K562 (cell line): ENCODE results near the gene NRM. TPM values are rescaled to one million over a fixed set of nuclear protein-coding genes. Genes with fewer than 3 reads are reported as not detected.

ENCODE experiments used
- ATF4 ChIP-seq: fragments of 450-650 bp; formaldehyde crosslinking; IDR thresholded peaks from 2 replicates; pipeline ENCODE4 v1.4.0; 2022; ENCODE audit warnings: mild to moderate bottlenecking, moderate library complexity
- CEBPZ ChIP-seq: fragments of 150-350 bp; IDR thresholded peaks from 2 replicates; pipeline ENCODE4 v1.6.1; 2014; ENCODE audit warnings: low read depth, mild to moderate bottlenecking, low read length, borderline replicate concordance
- EHMT2 ChIP-seq: fragments of 450-650 bp; IDR thresholded peaks from 2 replicates; pipeline ENCODE4 v1.6.1; 2018; ENCODE audit warnings: antibody characterized with exemption
- ELF1 ChIP-seq: fragments of 200-800 bp; sonication (Bioruptor generic); IDR thresholded peaks from 2 replicates; pipeline ENCODE4 v1.6.1; 2016; ENCODE audit warnings: missing genetic modification characterization, missing compliant biosample characterization
- HMG20A ChIP-seq: fragments of 450-650 bp; formaldehyde crosslinking; conservative IDR thresholded peaks from 2 replicates; pipeline ENCODE4 v1.4.0; 2020; ENCODE audit warnings: mild to moderate bottlenecking, mixed read lengths
- L3MBTL2 ChIP-seq: fragments of 450-650 bp; IDR thresholded peaks from 2 replicates; pipeline ENCODE4 v1.6.1; 2016; ENCODE audit warnings: mild to moderate bottlenecking, moderate library complexity
- MYNN ChIP-seq, 2 experiments: sonication (generic); formaldehyde crosslinking in 1 of 2; IDR thresholded peaks; 2 replicates each; pipeline versions ENCODE4 v1.5.0 to v1.6.1; 2016 to 2020; ENCODE audit warnings: antibody characterized with exemption in 1 of 2, missing genetic modification reagents in 1 of 2
- NFRKB ChIP-seq: fragments of 450-650 bp; IDR thresholded peaks from 2 replicates; pipeline ENCODE4 v1.6.1; 2016; ENCODE audit warnings: low read depth
- RAD51 ChIP-seq: fragments of 450-650 bp; IDR thresholded peaks from 2 replicates; pipeline ENCODE4 v1.7.1; 2016; ENCODE audit warnings: low read depth, mild to moderate bottlenecking, borderline replicate concordance
- SMARCA5 ChIP-seq: fragments of 450-650 bp; IDR thresholded peaks from 2 replicates; pipeline ENCODE4 v1.6.1; 2016
- SNAPC5 ChIP-seq: fragments of 250-450 bp; sonication (Bioruptor Pico); IDR thresholded peaks from 2 replicates; pipeline ENCODE4 v1.8.0; 2021; ENCODE audit warnings: moderate library complexity, mild to moderate bottlenecking, inconsistent platforms
- TOE1 ChIP-seq, 2 experiments: fragments of 450-650 bp in 1 of 2; sonication (generic) in 1 of 2; formaldehyde crosslinking in 1 of 2; IDR thresholded peaks; 2 replicates each; pipeline versions ENCODE4 v1.7.1 to v1.8.0; 2016 to 2022; ENCODE audit warnings: borderline replicate concordance in 2 of 2, mild to moderate bottlenecking in 2 of 2, antibody characterized with exemption in 1 of 2, inconsistent platforms in 1 of 2, low read depth in 1 of 2, missing genetic modification reagents in 1 of 2, moderate library complexity in 1 of 2
- ZBTB5 ChIP-seq: fragments of 450-650 bp; IDR thresholded peaks from 2 replicates; pipeline ENCODE4 v1.6.1; 2017; ENCODE audit warnings: antibody characterized with exemption
- ZNF146 ChIP-seq: IDR thresholded peaks from one replicate; pipeline ENCODE4 v1.6.1; 2018; ENCODE audit warnings: missing compliant biosample characterization; ENCODE audit not compliant: unreplicated experiment
- ZNF263 ChIP-seq: sonication (generic); formaldehyde crosslinking; IDR thresholded peaks from 2 replicates; pipeline ENCODE4 v1.8.0; 2022; ENCODE audit warnings: mild to moderate bottlenecking, missing genetic modification reagents, borderline replicate concordance
- polyA plus RNA-seq, 8 experiments: library from polyadenylated mRNA; depleted of rRNA in 4 of 8; stranded (reverse) in 5 of 8; unstranded in 3 of 8; fragments of >200 nt; fragmentation: Nextera tagmentation in 2 of 8; fragmentation: Illumina TruSeq in 1 of 8; extraction: Ambion mirVana in 2 of 8; extraction: Trizol in 1 of 8; gene quantifications; 2 replicates each; pipeline versions ENCODE4 v1.2.1 to v1.2.3, GENCODE V29; 2011 to 2014; ENCODE audit warnings: inconsistent platforms in 1 of 8, missing spikeins in 1 of 8
- total RNA-seq, 7 experiments: library from RNA; depleted of rRNA in 6 of 7; stranded (reverse); fragments of >200 nt in 6 of 7; fragmentation: Illumina TruSeq in 2 of 7; extraction: Trizol in 2 of 7; gene quantifications; 2 replicates each; pipeline versions ENCODE4 v1.2.1 to v1.2.3, GENCODE V29; 2011 to 2021; ENCODE audit warnings: low replicate concordance in 1 of 7
- TF ChIP-seq, protein P1 (sequence below): fragments of 450-650 bp; IDR thresholded peaks from 2 replicates; pipeline ENCODE4 v1.7.1; 2018; ENCODE audit warnings: mild to moderate bottlenecking, low read depth; ENCODE audit not compliant: partially characterized antibody

Gene NRM
- total and polyA plus RNA-seq, 9 of the 15 experiments (the other 6 are each of a cell fraction or from before 2014, with no cell fraction given): 9.7 to 58.2 (median 18.1) TPM

DNA sequence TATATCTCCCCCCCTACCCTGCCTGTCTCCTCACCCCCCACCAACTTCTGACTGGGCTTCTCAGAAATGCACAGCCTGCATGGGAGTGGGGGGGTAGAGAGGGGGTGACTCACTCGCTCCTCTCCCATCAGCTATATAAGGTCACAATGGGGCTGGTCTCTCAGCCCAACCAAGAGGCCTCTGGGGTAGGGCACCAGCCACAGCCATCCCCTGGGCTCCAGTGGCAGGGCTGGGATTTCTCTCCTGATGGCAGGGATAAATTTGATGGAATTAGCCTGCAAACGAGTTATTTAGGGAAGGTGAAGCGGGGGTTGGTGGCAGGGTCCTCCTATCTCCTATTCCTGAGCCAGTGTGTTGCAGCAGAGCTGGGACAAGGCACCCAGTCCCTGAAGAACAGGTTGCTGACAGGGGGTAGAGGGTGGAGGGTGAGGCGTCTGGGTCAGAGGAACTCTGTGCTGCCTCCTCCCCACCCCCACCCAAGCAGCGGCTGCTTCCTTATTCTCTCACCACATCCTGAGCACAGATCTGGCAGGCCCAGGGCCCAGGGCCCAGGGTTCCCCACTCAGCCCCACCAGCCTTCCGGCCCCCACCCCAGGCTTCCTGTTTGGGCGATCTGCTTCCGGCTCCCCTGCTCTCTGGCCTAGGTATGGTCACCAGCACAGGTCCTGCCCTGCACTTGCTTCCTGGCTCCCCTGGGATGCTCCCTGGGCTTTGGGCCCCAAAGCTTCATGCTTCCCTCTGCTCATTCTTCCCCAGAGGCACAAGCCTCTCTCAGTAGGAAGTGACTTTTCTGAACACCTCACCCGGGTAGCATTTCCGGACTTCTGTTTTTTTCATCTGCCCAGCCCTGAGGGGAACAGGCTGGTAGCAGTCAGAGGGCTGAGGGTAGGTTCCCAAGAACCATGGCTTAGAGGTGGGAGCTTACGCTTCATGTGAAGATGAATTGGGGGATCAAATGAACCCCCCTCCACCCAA lies 8.4 kb downstream of the NRM start (continued):
- TF ChIP-seq ELF1 (tag) (peak; percentile 95), RAD51 (0 out of 2 replicates have a peak, but pooled peaks have one; percentile 10), ZBTB5 (no peak; the same call in 1 of the 2 replicates), ZNF146 (CRISPR knock-in tag) (no peak), CEBPZ (no peak), ATF4 (CRISPR knock-in tag) (peak; percentile 17; the same call in 1 of the 2 replicates), L3MBTL2 (peak; percentile 57), MYNN (IDR thresholded peaks at IDR 0.05) (0 out of 2 replicates have a peak, but pooled peaks have one; percentile 22), MYNN (CRISPR knock-in tag; IDR thresholded peaks at IDR 0.05) (no peak), NFRKB (peak; percentile 30), EHMT2 (no peak), SNAPC5 (no peak), SMARCA5 (peak; percentile 90), TOE1 (IDR thresholded peaks at IDR 0.05; ENCODE audit: borderline replicate concordance) (peak; percentile 68; the same call in 1 of the 2 replicates), TOE1 (CRISPR knock-in tag; IDR thresholded peaks at IDR 0.05; ENCODE audit: borderline replicate concordance, low read depth) (no peak), HMG20A (CRISPR knock-in tag) (no peak), ZNF263 (peak; percentile 31; the same call in 1 of the 2 replicates)
- TF ChIP-seq, protein P1, sequence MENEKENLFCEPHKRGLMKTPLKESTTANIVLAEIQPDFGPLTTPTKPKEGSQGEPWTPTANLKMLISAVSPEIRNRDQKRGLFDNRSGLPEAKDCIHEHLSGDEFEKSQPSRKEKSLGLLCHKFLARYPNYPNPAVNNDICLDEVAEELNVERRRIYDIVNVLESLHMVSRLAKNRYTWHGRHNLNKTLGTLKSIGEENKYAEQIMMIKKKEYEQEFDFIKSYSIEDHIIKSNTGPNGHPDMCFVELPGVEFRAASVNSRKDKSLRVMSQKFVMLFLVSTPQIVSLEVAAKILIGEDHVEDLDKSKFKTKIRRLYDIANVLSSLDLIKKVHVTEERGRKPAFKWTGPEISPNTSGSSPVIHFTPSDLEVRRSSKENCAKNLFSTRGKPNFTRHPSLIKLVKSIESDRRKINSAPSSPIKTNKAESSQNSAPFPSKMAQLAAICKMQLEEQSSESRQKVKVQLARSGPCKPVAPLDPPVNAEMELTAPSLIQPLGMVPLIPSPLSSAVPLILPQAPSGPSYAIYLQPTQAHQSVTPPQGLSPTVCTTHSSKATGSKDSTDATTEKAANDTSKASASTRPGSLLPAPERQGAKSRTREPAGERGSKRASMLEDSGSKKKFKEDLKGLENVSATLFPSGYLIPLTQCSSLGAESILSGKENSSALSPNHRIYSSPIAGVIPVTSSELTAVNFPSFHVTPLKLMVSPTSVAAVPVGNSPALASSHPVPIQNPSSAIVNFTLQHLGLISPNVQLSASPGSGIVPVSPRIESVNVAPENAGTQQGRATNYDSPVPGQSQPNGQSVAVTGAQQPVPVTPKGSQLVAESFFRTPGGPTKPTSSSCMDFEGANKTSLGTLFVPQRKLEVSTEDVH: peak; percentile 73
